Stimulated activated effector memory CD8-positive, alpha-beta T cell treated with anti-CD3 and anti-CD28 coated beads, Interleukin-12 subunit alpha, Interleukin-12 subunit beta, amount 100 ng/mL, for 72 hours (primary cell): ENCODE results near the gene KIF26A.

Source experiments
- ATAC-seq: fragments of 150-1000 bp; cut with Tn5 transposase; 2 replicates; pipeline ENCODE4 v1.10.0; 2021
- DNase-seq, 2 donors: peaks; one replicate each; pipeline ENCODE4 v3.0.0; 2021 to 2022; ENCODE audit warnings: low spot score in 2 of 2
- H3K27ac Mint-ChIP-seq: one replicate; pipeline ENCODE4 v1.8.0; 2022; ENCODE audit warnings: mild to moderate bottlenecking, mixed read lengths
- H3K36me3 Mint-ChIP-seq: one replicate; pipeline ENCODE4 v1.8.0; 2022; ENCODE audit warnings: mild to moderate bottlenecking, mixed read lengths
- H3K4me1 Mint-ChIP-seq: one replicate; pipeline ENCODE4 v1.8.0; 2022; ENCODE audit warnings: mixed read lengths
- H3K4me3 Mint-ChIP-seq: one replicate; pipeline ENCODE4 v1.8.0; 2022; ENCODE audit warnings: mild to moderate bottlenecking, mixed read lengths
- H3K9me3 Mint-ChIP-seq: one replicate; pipeline ENCODE4 v1.8.0; 2022; ENCODE audit warnings: mixed read lengths

KIF26A gene

DNA sequence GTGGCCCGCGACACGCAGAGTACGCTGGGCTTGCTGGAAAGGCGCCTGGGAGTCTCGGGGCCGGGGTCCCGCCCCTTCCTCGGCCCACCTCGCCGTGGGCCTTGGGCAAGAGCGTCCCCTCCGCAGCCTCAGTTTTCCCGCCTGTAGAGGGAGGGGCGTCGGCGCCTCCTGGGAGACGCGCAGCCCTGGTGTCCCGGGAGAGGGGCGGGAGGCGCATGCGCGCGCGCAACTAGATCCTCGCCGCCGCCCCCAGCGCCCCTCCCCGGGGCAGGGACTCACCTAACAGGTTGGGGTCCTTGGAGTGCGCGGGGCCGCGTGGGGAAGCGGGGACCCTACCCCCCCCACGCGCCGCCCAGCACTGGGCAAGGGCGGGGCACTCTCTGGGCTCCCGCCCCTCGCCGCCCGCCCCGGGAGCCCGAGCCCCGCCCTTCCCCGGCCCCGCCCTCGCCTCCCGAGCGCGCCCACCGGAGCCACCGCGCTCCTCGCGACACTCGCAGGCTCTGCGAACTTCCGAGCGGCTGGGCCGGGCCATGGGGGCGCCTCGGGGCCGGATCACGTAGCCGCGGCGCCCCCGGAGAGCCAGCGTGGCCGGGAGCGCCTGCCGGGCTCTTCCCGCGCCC is at the start of gene KIF26A:
TSS of gene KIF26A (plus strand) at position 490 of the 620 bp plus-strand sequence. CDS start 136 bp downstream, outside the sequence.
- peaks cover 6% of the 10 kb centered on the region for H3K36me3 Mint-ChIP-seq
- H3K9me3 Mint-ChIP-seq, result no peaks in the 10 kb centered on the region
- ATAC-seq (peak; percentile 38), DNase-seq (no peak)
- H3K4me1 Mint-ChIP-seq, result peaks cover 7% of the 10 kb centered on the region
- H3K27ac Mint-ChIP-seq, result no peak within 1 kb of the TSS
- H3K4me3 Mint-ChIP-seq, result peak within 1 kb of the TSS; percentile 56

DNA sequence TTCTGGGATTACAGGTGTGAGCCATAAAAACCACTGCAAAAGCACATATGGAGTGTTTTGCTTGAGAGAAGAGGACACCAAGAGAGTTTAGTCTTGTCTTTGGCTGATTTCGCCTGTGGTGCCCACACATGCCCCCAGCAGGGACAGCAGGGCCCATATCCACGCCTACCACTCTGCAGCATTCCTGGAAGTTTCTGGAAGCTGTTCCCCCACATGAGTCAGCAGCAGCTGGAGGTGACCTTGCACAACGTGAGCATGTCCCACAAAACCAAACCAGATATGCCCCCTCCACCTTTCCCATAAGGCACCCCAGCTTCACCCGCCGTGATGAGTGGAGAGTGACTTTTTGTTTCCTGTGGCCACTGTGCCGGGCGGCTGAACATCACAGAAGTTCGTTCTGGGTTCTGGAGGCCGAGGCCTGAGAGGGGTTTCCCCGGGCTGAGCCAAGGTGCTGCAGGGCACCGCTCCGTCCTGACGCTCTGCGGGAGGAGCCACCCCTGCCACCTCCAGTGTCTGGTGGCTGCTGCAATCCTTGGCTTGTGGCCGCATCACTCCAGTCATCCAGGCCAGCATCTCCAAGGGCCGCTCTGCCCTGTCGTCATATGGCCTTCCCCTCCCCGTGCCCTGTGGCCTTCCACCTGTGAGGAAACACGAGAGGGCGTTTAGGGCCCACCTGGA is 48.2 kb upstream of the KIF26A start:
- Mint-ChIP-seq H3K36me3 (no peaks in the 10 kb centered on the region), H3K4me1 (peaks cover 7% of the 10 kb centered on the region), H3K27ac (no peak overlapping the region), H3K9me3 (no peaks in the 10 kb centered on the region), H3K4me3 (no peak overlapping the region)
- ATAC-seq (no peak), DNase-seq (no peak)

DNA sequence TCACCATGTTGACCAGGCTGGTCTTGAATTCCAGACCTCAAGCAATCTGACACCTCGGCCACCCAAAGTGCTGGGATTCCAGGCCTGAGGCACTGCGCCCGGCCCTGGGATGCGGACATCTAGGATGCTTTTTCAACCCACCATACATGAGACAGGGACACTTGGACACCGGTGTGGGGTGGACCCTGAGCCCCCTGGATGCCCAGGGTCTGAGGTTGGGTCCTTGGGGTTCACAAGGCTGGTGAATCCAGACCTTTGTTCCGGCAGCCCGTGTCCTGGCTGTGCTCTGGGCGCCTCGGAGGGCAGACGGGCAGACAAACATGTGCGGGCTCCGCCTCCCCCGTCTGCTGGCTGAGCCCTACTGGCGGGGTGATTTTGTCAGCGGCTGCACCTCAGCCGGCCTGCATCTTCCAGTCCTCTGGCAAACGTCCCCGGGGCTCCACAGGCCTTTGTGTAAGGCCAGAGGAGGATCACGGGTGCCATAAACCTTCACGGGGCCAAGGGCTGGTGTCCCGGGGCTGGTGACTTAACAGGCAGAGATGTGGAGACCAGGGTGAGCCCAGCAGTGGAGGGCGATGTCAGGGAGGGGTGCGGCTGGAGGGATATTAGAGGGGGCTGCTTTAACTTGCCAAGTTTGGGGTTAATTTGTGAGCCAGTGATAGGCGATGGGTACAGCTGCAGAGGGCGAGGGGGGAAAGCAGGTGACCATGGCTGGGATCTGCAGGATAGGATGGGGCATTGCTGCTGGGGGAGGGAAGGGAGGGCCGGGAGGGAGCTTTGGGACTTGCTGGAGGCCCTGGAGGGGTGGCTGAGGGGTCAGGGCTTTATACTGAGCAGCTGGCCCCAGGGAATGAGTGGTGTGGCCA is 47.1 kb upstream of the KIF26A start:
- Mint-ChIP-seq H3K4me3 (no peak overlapping the region), H3K36me3 (no peaks in the 10 kb centered on the region), H3K4me1 (peaks cover 7% of the 10 kb centered on the region), H3K27ac (no peak overlapping the region), H3K9me3 (no peaks in the 10 kb centered on the region)
- DNase-seq, result no peak
- no peak for ATAC-seq

- DNase-seq (no peak), ATAC-seq (no peak)
- Mint-ChIP-seq H3K9me3 (no peaks in the 10 kb centered on the region), H3K27ac (no peak overlapping the region), H3K4me3 (no peak overlapping the region), H3K4me1 (peaks cover 7% of the 10 kb centered on the region), H3K36me3 (no peaks in the 10 kb centered on the region)
Observed at GRCh38 chr14:104091927-104092771, 46.2 kb upstream of the KIF26A start.

GRCh38 chr14:104092931-104093365 is 45.4 kb upstream of the KIF26A start:
- Mint-ChIP-seq H3K4me1 (peaks cover 7% of the 10 kb centered on the region), H3K36me3 (no peaks in the 10 kb centered on the region), H3K27ac (no peak overlapping the region), H3K4me3 (no peak overlapping the region), H3K9me3 (no peaks in the 10 kb centered on the region)
- ATAC-seq, result no peak
- DNase-seq, result no peak

- H3K27ac Mint-ChIP-seq, result no peak overlapping the region
- H3K36me3 Mint-ChIP-seq, result no peaks in the 10 kb centered on the region
- H3K4me1 Mint-ChIP-seq, result peaks cover 7% of the 10 kb centered on the region
- no peak for DNase-seq
- no peaks in the 10 kb centered on the region for H3K9me3 Mint-ChIP-seq
- no peak overlapping the region for H3K4me3 Mint-ChIP-seq
- no peak for ATAC-seq
Observed at GRCh38 chr14:104093366-104094055, 44.9 kb upstream of the KIF26A start.

DNA sequence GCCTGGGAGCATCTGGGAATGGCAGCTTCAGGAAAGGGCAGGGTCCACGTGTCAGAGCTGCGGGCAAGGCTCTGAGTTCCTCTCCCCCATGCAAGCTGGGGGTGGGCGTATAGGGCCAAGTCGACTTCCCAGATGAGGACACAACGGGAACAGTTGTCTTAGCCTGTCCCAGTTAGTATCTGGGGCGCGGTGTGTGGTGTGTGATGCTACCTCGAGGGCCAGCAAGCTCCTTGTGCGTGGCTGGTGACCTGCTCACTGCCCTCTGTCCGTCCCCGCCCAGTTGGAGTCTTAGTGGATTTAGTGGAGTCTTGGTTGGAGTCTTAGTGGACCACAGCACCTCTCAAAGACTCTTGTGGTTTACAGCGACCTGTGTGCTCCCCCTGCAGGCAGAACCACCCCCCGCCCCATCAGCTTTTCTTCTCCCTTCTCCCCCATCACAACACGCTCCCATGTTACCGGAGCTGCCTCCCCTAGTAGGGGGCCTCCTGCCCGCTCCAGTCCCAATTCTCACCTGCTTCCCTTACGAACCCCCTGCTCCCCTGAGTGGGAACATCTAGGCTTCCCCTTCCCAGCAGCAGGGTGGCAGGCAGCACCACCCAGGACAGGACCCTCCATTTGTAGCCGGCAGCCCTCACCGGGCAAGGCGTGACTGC is 44.2 kb upstream of the KIF26A start:
- Mint-ChIP-seq H3K9me3 (no peaks in the 10 kb centered on the region), H3K27ac (peak overlapping the region; percentile 80), H3K36me3 (no peaks in the 10 kb centered on the region), H3K4me1 (peaks cover 7% of the 10 kb centered on the region), H3K4me3 (no peak overlapping the region)
- DNase-seq, result no peak
- no peak for ATAC-seq

GRCh38 chr14:104094709-104095425 is 43.5 kb upstream of the KIF26A start:
- peak; percentile 75 to 91 for DNase-seq
- Mint-ChIP-seq H3K9me3 (no peaks in the 10 kb centered on the region), H3K27ac (peak overlapping the region; percentile 80), H3K4me3 (no peak overlapping the region), H3K4me1 (peaks cover 7% of the 10 kb centered on the region), H3K36me3 (no peaks in the 10 kb centered on the region)
- ATAC-seq, result peak; percentile 57

DNA sequence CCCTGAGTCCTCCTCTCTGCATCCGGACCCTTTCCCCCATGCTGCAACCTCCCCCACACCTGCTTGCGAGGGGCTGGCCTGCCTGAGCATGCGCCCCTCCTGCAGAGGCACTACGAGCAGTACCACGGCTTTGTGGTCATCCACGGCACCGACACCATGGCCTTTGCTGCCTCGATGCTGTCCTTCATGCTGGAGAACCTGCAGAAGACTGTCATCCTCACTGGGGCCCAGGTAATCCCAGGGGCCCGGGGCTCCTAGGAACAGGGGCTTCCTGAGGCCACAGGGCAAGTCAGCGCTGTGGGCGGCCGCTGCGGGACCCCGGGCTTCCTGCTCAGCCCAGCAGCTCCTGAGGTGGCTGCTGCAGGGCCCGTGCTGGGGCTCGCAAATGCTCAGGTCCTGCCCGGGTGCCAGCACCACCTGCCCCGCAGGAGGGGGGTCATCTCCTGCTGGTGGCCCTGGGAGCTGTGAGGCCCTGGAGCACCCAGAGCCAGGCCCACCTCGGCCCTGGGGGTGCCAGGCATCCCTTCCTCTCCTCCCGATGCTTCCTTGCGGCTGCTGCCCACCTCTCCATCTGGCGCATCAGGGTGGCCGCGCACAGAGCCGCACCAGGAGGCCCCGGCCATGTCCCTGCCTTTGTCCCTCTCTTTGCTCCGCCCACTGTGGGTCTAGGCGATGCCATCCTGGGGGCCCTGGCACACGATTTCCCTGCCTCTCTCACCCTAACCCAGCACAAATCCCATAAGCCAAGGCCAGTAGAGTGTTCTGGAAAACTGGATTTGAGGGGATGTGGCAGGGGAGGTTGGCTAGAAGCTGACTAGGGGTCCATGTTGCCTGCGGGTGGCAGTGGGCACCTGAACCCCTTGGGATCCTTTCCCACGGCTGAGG is 42.7 kb upstream of the KIF26A start:
- Mint-ChIP-seq H3K4me3 (no peak overlapping the region), H3K4me1 (peaks cover 7% of the 10 kb centered on the region), H3K27ac (no peak overlapping the region), H3K9me3 (no peaks in the 10 kb centered on the region), H3K36me3 (no peaks in the 10 kb centered on the region)
- no peak for DNase-seq
- no peak for ATAC-seq

- ATAC-seq (no peak), DNase-seq (no peak)
- H3K9me3 Mint-ChIP-seq, result no peaks in the 10 kb centered on the region
- no peaks in the 10 kb centered on the region for H3K36me3 Mint-ChIP-seq
- H3K4me3 Mint-ChIP-seq, result no peak overlapping the region
- H3K27ac Mint-ChIP-seq, result no peak overlapping the region
- peaks cover 7% of the 10 kb centered on the region for H3K4me1 Mint-ChIP-seq
Observed at GRCh38 chr14:104096318-104096717, 42.1 kb upstream of the KIF26A start.

DNA sequence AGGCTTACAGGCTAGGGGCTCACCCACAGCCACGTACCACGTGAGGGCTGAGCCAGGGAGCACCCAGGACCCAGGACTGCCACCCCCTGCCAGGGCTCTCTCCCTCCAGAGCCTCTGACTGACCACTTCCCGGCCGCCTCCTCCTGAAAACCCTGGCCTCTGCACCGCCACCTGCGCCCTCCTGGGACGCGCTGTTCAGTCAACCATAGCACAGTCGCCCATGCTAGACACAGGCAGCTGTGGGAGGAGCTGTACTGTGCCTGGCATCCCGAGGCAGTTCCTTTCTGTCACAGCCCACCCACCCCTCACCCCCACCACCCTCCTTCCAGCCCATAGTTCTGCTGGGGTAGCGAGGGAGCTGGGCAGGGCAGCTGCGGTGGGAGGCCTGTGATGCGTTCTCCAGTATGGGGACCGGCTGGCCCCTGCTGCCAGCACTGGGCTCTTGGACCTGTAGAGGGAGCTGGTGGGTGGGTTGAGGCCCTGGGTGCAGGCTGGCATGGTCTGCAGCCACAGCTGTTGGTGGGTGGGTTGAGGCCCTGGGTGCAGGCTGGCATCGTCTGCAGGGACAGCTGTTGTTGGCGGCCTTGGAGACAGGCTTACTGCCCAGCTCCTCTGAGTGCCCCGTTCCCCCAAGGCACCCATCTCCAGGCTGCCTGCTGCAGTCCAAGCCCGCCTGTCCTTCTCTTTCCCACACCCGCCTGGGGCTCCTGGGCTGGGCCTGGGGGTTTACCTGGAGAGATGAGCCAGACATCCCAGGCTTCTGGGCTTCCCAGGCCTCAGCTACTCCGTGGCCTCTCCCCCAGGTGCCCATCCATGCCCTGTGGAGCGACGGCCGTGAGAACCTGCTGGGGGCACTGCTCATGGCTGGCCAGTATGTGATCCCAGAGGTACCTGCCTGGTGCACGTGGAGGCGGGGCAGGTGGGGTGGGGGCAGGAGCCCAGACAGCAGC is 41.4 kb upstream of the KIF26A start:
- no peaks in the 10 kb centered on the region for H3K9me3 Mint-ChIP-seq
- ATAC-seq (no peak), DNase-seq (no peak)
- H3K4me3 Mint-ChIP-seq, result no peak overlapping the region
- H3K27ac Mint-ChIP-seq, result no peak overlapping the region
- no peaks in the 10 kb centered on the region for H3K36me3 Mint-ChIP-seq
- peaks cover 7% of the 10 kb centered on the region for H3K4me1 Mint-ChIP-seq
